K562 (cell line): Measurements from ENCODE around the gene PRSS22.

ENCODE experiments used
- ATF3 ChIP-seq, 2 experiments: fragments of 450-650 bp in 1 of 2; sonication (generic) in 1 of 2; formaldehyde crosslinking in 1 of 2; IDR thresholded peaks in 1 of 2; conservative IDR thresholded peaks in 1 of 2; 2 replicates each; pipeline versions ENCODE4 v1.6.1 to v1.8.1; 2016 to 2023; ENCODE audit warnings: mild to moderate bottlenecking in 2 of 2, moderate library complexity in 2 of 2, inconsistent platforms in 1 of 2, missing genetic modification reagents in 1 of 2
- CTCF ChIP-seq, 3 experiments: IDR thresholded peaks in 2 of 3; conservative IDR thresholded peaks in 1 of 3; 2 replicates each; pipeline ENCODE4 v1.5.1; 2011 to 2012; ENCODE audit warnings: low read length in 3 of 3, mild to moderate bottlenecking in 3 of 3, control low read depth in 2 of 3, improper control_type of control experiment in 1 of 3, inconsistent platforms in 1 of 3, low read depth in 1 of 3, mixed read lengths in 1 of 3, moderate library complexity in 1 of 3; ENCODE audit not compliant: insufficient read depth in 2 of 3
- ELF4 ChIP-seq: fragments of 450-650 bp; formaldehyde crosslinking; IDR thresholded peaks from 2 replicates; pipeline ENCODE4 v1.4.0; 2022; ENCODE audit warnings: missing genetic modification characterization
- ESRRA ChIP-seq: fragments of 450-650 bp; IDR thresholded peaks from 2 replicates; pipeline ENCODE4 v1.6.1; 2014; ENCODE audit warnings: low read depth, mild to moderate bottlenecking, moderate library complexity, borderline replicate concordance
- HNRNPH1 ChIP-seq: fragments of 200-400 bp; formaldehyde crosslinking; optimal IDR thresholded peaks from 2 replicates; pipeline ENCODE3; 2017; ENCODE audit warnings: low read depth, mild to moderate bottlenecking, low read length, moderate library complexity
- JUNB ChIP-seq: fragments of 450-650 bp; formaldehyde crosslinking; conservative IDR thresholded peaks from 2 replicates; pipeline ENCODE4 v1.4.0; 2020; ENCODE audit warnings: mild to moderate bottlenecking
- KLF16 ChIP-seq: IDR thresholded peaks from 2 replicates; pipeline ENCODE4 v1.6.1; 2016; ENCODE audit warnings: antibody characterized with exemption
- POLR2A ChIP-seq: fragments of 450-650 bp; conservative IDR thresholded peaks from 2 replicates; pipeline ENCODE4 v1.6.1; 2016
- SP1 ChIP-seq: sonication (generic); formaldehyde crosslinking; IDR thresholded peaks from 2 replicates; pipeline ENCODE4 v1.8.1; 2022; ENCODE audit warnings: mild to moderate bottlenecking, missing genetic modification reagents
- TEAD1 ChIP-seq, 2 experiments: fragments of 450-650 bp in 1 of 2; sonication (generic) in 1 of 2; formaldehyde crosslinking; IDR thresholded peaks; 2 replicates each; pipeline versions ENCODE4 v1.4.0 to v1.8.0; 2020 to 2022; ENCODE audit warnings: mild to moderate bottlenecking in 2 of 2, missing genetic modification reagents in 1 of 2
- YY1 ChIP-seq, 3 experiments: IDR thresholded peaks; 2 replicates each; pipeline ENCODE4 v1.6.1; 2011; ENCODE audit warnings: low read length in 2 of 3, mild to moderate bottlenecking in 2 of 3, moderate library complexity in 2 of 3, borderline replicate concordance in 1 of 3, control low read depth in 1 of 3, low read depth in 1 of 3; ENCODE audit not compliant: insufficient read depth in 3 of 3, insufficient replicate concordance in 2 of 3, control insufficient read depth in 1 of 3, insufficient read length in 1 of 3; ENCODE audit errors: extremely low read depth in 1 of 3
- ZNF407 ChIP-seq: fragments of 450-650 bp; IDR thresholded peaks from 2 replicates; pipeline ENCODE4 v1.6.1; 2016; ENCODE audit warnings: low read depth
- TF ChIP-seq, protein P1 (sequence below): sonication (generic); formaldehyde crosslinking; IDR thresholded peaks from 2 replicates; pipeline ENCODE4 v1.9.0; 2022; ENCODE audit warnings: mild to moderate bottlenecking, missing genetic modification reagents

GRCh38 chr16:2810651-2811050 is 47.3 kb downstream of the PRSS22 start:
- TF ChIP-seq POLR2A, result no peak
- no peak for TF ChIP-seq YY1 (IDR thresholded peaks at IDR 0.05; ENCODE audit: borderline replicate concordance in 1 of 3, control insufficient read depth in 1 of 3, extremely low read depth in 1 of 3, insufficient read depth in 3 of 3, insufficient read length in 1 of 3, insufficient replicate concordance in 2 of 3, low read depth in 1 of 3, low read length in 2 of 3)
- no peak for TF ChIP-seq CTCF (IDR thresholded peaks at IDR 0.05 in 2 of 3, conservative IDR thresholded peaks at IDR 0.05 in 1 of 3; ENCODE audit: insufficient read depth in 2 of 3, low read depth in 1 of 3, low read length in 3 of 3)
- TF ChIP-seq, protein P1, sequence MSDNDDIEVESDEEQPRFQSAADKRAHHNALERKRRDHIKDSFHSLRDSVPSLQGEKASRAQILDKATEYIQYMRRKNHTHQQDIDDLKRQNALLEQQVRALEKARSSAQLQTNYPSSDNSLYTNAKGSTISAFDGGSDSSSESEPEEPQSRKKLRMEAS (CRISPR knock-in tag), result no peak
- TF ChIP-seq KLF16, result no peak
- no peak for TF ChIP-seq ZNF407
- no peak for TF ChIP-seq ESRRA
- TF ChIP-seq JUNB (CRISPR knock-in tag), result no peak
- TF ChIP-seq ATF3 (IDR thresholded peaks at IDR 0.05), result no peak
- TF ChIP-seq ATF3 (CRISPR knock-in tag; conservative IDR thresholded peaks at IDR 0.05), result no peak
- TF ChIP-seq HNRNPH1, result no peak
- no peak for TF ChIP-seq SP1 (CRISPR knock-in tag)
- no peak for TF ChIP-seq ELF4
- no peak for TF ChIP-seq TEAD1 (CRISPR knock-in tag; IDR thresholded peaks at IDR 0.05)
